SJSA1 (cell line): ENCODE results near the gene RBM28. TPM values are rescaled to one million over a fixed set of nuclear protein-coding genes. Genes with fewer than 3 reads are reported as not detected.

ENCODE experiments used
- DNase-seq, 2 experiments: peaks; one replicate each; pipeline ENCODE4 v3.0.0-alpha.2; 2015 to 2020; ENCODE audit warnings: low spot score in 2 of 2, low read depth in 1 of 2
- H3K27ac ChIP-seq: fragments of 250-450 bp; sonication (Bioruptor Pico); 2 replicates; pipeline ENCODE4 v1.5.1; 2020; ENCODE audit warnings: mild to moderate bottlenecking, moderate library complexity
- H3K27me3 ChIP-seq: fragments of 250-450 bp; sonication (Bioruptor Pico); replicated peaks from 2 replicates; pipeline ENCODE4 v1.5.1; 2020; ENCODE audit warnings: mild to moderate bottlenecking, moderate library complexity
- H3K36me3 ChIP-seq: fragments of 250-450 bp; sonication (Bioruptor Pico); 2 replicates; pipeline ENCODE4 v1.5.1; 2020; ENCODE audit warnings: mild to moderate bottlenecking
- H3K4me1 ChIP-seq: fragments of 250-450 bp; sonication (Bioruptor Pico); replicated peaks from 2 replicates; pipeline ENCODE4 v1.6.1; 2021; ENCODE audit warnings: mild to moderate bottlenecking
- H3K4me3 ChIP-seq: fragments of 250-450 bp; sonication (Bioruptor Pico); 2 replicates; pipeline ENCODE4 v1.5.1; 2020; ENCODE audit warnings: mild to moderate bottlenecking
- H3K9me3 ChIP-seq: fragments of 250-450 bp; sonication (Bioruptor Pico); replicated peaks from 2 replicates; pipeline ENCODE4 v1.5.1; 2020; ENCODE audit warnings: mild to moderate bottlenecking
- total RNA-seq: library from RNA; depleted of rRNA; stranded (reverse); fragments of >200 nt; shearing (Covaris generic); gene quantifications from 2 replicates; pipeline ENCODE4 v1.2.3, GENCODE V29; 2014; rRNA removed

Gene RBM28
- total RNA-seq: 21.4 and 23.8 TPM in 2 replicates

DNA sequence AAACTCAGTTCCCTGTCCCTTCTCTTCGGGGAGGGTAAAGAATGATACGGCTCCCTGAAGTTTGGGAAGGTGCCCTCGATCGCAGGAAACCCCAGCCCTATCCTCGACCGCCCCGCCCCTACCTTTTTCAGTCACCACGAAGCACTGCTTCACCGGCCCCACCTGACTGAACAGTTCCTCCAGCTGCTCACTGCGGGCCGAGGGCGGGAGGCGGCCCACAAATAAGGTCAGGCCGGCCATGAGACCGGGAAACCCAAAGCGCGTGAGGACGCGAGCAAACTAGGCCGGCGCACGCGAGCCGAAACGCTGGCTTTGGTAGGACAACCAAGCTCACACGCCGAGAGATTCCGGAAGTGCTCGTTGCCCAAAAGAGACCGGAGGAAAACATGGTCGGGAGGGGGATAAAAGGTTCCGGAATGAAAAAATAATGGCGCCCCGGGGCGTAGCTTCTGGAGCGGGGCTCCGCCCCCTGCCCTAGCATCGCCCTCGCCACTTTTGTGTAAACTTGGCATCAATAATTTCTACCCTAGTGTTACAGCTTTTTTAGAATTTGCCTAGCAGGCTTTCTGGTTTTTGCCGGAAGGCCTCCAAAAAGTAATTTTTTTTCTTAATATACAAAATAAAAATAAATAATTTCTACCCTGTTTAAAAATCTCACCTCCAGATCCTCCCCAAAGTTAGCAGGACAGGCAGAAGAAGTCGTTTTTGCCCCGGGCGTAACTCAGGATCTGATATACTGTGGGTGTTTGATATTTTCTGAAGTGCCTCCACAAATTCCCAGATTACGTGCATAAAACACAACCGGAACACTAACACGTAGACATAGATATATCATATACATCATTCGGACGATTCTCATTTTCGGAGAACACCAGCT, at the start of gene RBM28:
TSS of gene RBM28 (minus strand) at position 355 of the 877 bp plus-strand sequence. CDS start at position 240, 115 bp downstream.
- Histone ChIP-seq H3K27me3 (peaks cover 12% of the 10 kb centered on the region), H3K9me3 (no peaks in the 10 kb centered on the region), H3K27ac (peak within 1 kb of the TSS; percentile 64), H3K36me3 (peaks cover 11% of the 10 kb centered on the region), H3K4me3 (peak within 1 kb of the TSS; percentile 67), H3K4me1 (no peaks in the 10 kb centered on the region; the same call in 1 of the 2 replicates)
- peak; percentile 87 to 92 for DNase-seq

GRCh38 chr7:128392446-128393327, 49.0 kb upstream of the RBM28 start:
- no peaks in the 10 kb centered on the region for H3K27me3 ChIP-seq
- no peak for DNase-seq
- H3K9me3 ChIP-seq: no peaks in the 10 kb centered on the region
- peaks cover 33% of the 10 kb centered on the region for H3K36me3 ChIP-seq
- no peaks in the 10 kb centered on the region for H3K4me1 ChIP-seq
- H3K4me3 ChIP-seq: no peak overlapping the region
- no peak overlapping the region for H3K27ac ChIP-seq

DNA sequence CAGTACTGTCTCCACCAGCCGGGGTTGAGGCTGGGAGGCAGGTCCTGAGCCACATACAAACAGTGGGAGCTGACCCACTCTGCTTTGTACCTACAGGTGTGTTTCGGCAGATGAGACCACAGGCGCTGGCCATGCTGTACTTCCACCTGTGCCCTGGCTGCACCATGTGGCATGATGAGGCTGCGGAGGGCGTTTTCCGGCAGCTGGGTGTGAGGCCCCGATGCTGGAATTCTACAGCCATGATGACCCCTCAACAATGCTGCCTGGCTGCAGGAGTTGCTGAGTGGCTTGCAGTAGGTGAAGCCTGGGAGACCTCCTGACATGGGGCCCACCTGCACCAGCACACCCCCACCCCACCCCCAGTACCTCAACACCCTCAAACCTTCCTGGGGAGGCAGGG, 48.1 kb upstream of the RBM28 start:
- H3K9me3 ChIP-seq: no peaks in the 10 kb centered on the region
- no peak for DNase-seq
- no peaks in the 10 kb centered on the region for H3K27me3 ChIP-seq
- H3K36me3 ChIP-seq: peaks cover 27% of the 10 kb centered on the region
- H3K4me1 ChIP-seq: peaks cover under 1% of the 10 kb centered on the region; the same call in 1 of the 2 replicates
- H3K4me3 ChIP-seq: no peak overlapping the region
- H3K27ac ChIP-seq: no peak overlapping the region

- H3K4me3 ChIP-seq: no peak overlapping the region
- H3K9me3 ChIP-seq: no peaks in the 10 kb centered on the region
- H3K4me1 ChIP-seq: peaks cover 7% of the 10 kb centered on the region; the same call in 1 of the 2 replicates
- H3K27ac ChIP-seq: no peak overlapping the region
- peaks cover 19% of the 10 kb centered on the region for H3K36me3 ChIP-seq
- no peaks in the 10 kb centered on the region for H3K27me3 ChIP-seq
- no peak for DNase-seq
Observed at GRCh38 chr7:128390871-128391565, 47.3 kb upstream of the RBM28 start.

GRCh38 chr7:128389618-128390329, 46.1 kb upstream of the RBM28 start:
- Histone ChIP-seq H3K36me3 (peaks cover 10% of the 10 kb centered on the region), H3K4me1 (peaks cover 7% of the 10 kb centered on the region; the same call in 1 of the 2 replicates), H3K27ac (no peak overlapping the region), H3K4me3 (no peak overlapping the region), H3K27me3 (no peaks in the 10 kb centered on the region), H3K9me3 (no peaks in the 10 kb centered on the region)
- DNase-seq: no peak

GRCh38 chr7:128389085-128389617, 45.4 kb upstream of the RBM28 start:
- no peak overlapping the region for H3K27ac ChIP-seq
- H3K36me3 ChIP-seq: peaks cover 5% of the 10 kb centered on the region; the same call in 1 of the 2 replicates
- H3K27me3 ChIP-seq: no peaks in the 10 kb centered on the region
- H3K4me3 ChIP-seq: no peak overlapping the region
- H3K4me1 ChIP-seq: peaks cover 7% of the 10 kb centered on the region; the same call in 1 of the 2 replicates
- DNase-seq: no peak
- no peaks in the 10 kb centered on the region for H3K9me3 ChIP-seq

- DNase-seq: no peak
- Histone ChIP-seq H3K4me3 (no peak overlapping the region), H3K27me3 (no peaks in the 10 kb centered on the region), H3K36me3 (no peaks in the 10 kb centered on the region), H3K4me1 (peaks cover 7% of the 10 kb centered on the region; the same call in 1 of the 2 replicates), H3K9me3 (no peaks in the 10 kb centered on the region), H3K27ac (no peak overlapping the region)
Observed at GRCh38 chr7:128388145-128388485, 44.4 kb upstream of the RBM28 start.

- Histone ChIP-seq H3K9me3 (no peaks in the 10 kb centered on the region), H3K27me3 (no peaks in the 10 kb centered on the region), H3K27ac (no peak overlapping the region), H3K36me3 (no peaks in the 10 kb centered on the region), H3K4me1 (peaks cover 7% of the 10 kb centered on the region; the same call in 1 of the 2 replicates), H3K4me3 (no peak overlapping the region)
- DNase-seq: peak; percentile 41 to 75
Observed at GRCh38 chr7:128387216-128388144, 43.8 kb upstream of the RBM28 start.

DNA sequence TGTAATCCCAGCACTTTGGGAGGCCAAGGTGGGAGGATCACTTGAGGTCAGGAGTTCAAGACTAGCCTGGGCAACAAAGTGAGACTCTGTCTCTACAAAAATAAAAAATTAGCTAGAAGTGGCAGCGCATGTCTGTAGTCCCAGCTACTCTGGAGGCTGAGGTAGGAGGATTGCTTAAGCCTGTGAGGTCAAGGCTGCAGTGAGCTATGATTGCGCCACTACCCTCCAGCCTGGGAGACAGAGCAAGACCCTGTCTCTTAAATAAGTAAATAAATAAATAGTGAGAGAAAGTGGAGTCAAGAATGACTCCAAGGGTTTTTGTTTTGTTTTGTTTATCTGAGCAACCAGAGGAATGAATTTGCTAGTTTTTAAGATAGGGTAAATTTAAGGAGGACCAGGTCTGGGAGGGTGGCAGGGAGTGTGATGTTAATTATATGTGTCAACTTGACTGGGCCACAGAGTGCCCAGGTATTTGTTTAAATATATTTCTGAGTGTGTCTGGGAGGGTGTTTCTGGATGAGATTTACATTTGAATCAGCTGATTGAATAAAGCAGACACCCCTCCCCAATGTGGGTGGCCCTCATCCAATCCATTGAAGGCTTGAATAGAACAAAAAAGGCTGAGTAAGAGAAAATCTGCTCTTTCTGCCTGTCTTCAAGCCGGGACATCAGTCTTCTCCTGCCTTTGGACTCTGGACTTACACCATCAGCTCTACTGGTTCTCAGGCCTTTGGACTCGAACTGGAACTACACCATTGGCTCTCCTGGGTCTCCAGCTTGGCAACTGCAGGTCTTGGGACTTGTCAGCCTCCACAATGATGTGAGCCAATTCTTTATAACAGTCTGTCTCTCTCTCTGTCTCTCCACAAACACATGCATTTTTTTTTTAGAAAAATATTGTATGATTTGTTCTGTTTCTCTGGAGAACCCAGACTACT, 42.5 kb upstream of the RBM28 start:
- H3K36me3 ChIP-seq: no peaks in the 10 kb centered on the region
- H3K9me3 ChIP-seq: no peaks in the 10 kb centered on the region
- H3K4me1 ChIP-seq: peaks cover 7% of the 10 kb centered on the region; the same call in 1 of the 2 replicates
- H3K4me3 ChIP-seq: no peak overlapping the region
- H3K27me3 ChIP-seq: no peaks in the 10 kb centered on the region
- H3K27ac ChIP-seq: no peak overlapping the region
- peak in 1 of 2 experiments; percentile 33 for DNase-seq

GRCh38 chr7:128384726-128385125, 41.0 kb upstream of the RBM28 start:
- DNase-seq: no peak
- Histone ChIP-seq H3K27me3 (no peaks in the 10 kb centered on the region), H3K36me3 (no peaks in the 10 kb centered on the region), H3K9me3 (no peaks in the 10 kb centered on the region), H3K4me1 (peaks cover 7% of the 10 kb centered on the region; the same call in 1 of the 2 replicates), H3K4me3 (no peak overlapping the region), H3K27ac (no peak overlapping the region)

GRCh38 chr7:128383776-128384175, 40.1 kb upstream of the RBM28 start:
- Histone ChIP-seq H3K4me3 (no peak overlapping the region), H3K27ac (no peak overlapping the region), H3K27me3 (no peaks in the 10 kb centered on the region), H3K36me3 (no peaks in the 10 kb centered on the region), H3K9me3 (no peaks in the 10 kb centered on the region), H3K4me1 (peaks cover 7% of the 10 kb centered on the region; the same call in 1 of the 2 replicates)
- DNase-seq: no peak
